Measurements from ENCODE around the gene HOMER3. TPM values are rescaled to one million over a fixed set of nuclear protein-coding genes. Genes with fewer than 3 reads are reported as not detected.

The HOMER3 gene
- total RNA-seq, 1 donor from 2014 or later, result 106 TPM

GRCh38 chr19:18898081-18898606, 42.9 kb downstream of the HOMER3 start:
- no peak for TF ChIP-seq CTCF (conservative IDR thresholded peaks at IDR 0.05; ENCODE audit: low read depth, low read length)
- no peak for DNase-seq (ENCODE audit: low read depth)
- no peak overlapping the region for H3K4me3 ChIP-seq (ENCODE audit: low read depth, low read length)

GRCh38 chr19:18897094-18898029, 43.7 kb downstream of the HOMER3 start:
- no peak for DNase-seq (ENCODE audit: low read depth)
- TF ChIP-seq CTCF (conservative IDR thresholded peaks at IDR 0.05; ENCODE audit: low read depth, low read length), result no peak
- no peak overlapping the region for H3K4me3 ChIP-seq (ENCODE audit: low read depth, low read length)

GRCh38 chr19:18896421-18896841, 44.6 kb downstream of the HOMER3 start:
- DNase-seq (ENCODE audit: low read depth), result no peak
- no peak for TF ChIP-seq CTCF (conservative IDR thresholded peaks at IDR 0.05; ENCODE audit: low read depth, low read length)
- H3K4me3 ChIP-seq (ENCODE audit: low read depth, low read length), result no peak overlapping the region

GRCh38 chr19:18895824-18896341, 45.1 kb downstream of the HOMER3 start, which contains the start of gene CERS1:
Gene CERS1 (minus strand): TSS chr19:18896158. CDS start chr19:18896072, 86 bp downstream.
- TF ChIP-seq CTCF (conservative IDR thresholded peaks at IDR 0.05; ENCODE audit: low read depth, low read length), result no peak
- DNase-seq (ENCODE audit: low read depth), result no peak
- H3K4me3 ChIP-seq (ENCODE audit: low read depth, low read length), result peak within 1 kb of the TSS; percentile 43

- no peak for DNase-seq (ENCODE audit: low read depth)
- H3K4me3 ChIP-seq (ENCODE audit: low read depth, low read length), result peak overlapping the region; percentile 43
- TF ChIP-seq CTCF (conservative IDR thresholded peaks at IDR 0.05; ENCODE audit: low read depth, low read length), result peak; percentile 37
These were observed 45.8 kb downstream of the HOMER3 start for GRCh38 chr19:18895038-18895823.

GRCh38 chr19:18894254-18895037, 46.6 kb downstream of the HOMER3 start:
- no peak overlapping the region for H3K4me3 ChIP-seq (ENCODE audit: low read depth, low read length)
- DNase-seq (ENCODE audit: low read depth), result no peak
- TF ChIP-seq CTCF (conservative IDR thresholded peaks at IDR 0.05; ENCODE audit: low read depth, low read length), result no peak
